RWPE2 (cell line): ENCODE results near the gene ROBO1.

Experiments used
- ATAC-seq: fragments of 200-7000 bp; cut with Tn5 transposase; 3 replicates; pipeline ENCODE4 v1.9.1; 2021; ENCODE audit warnings: low read depth
- DNase-seq: peaks from one replicate; pipeline ENCODE4 v3.0.0-alpha.2; 2020; ENCODE audit warnings: low spot score
- H3K27ac ChIP-seq: fragments of 450-650 bp; 2 replicates; pipeline ENCODE4 v1.5.1; 2017; ENCODE audit warnings: mild to moderate bottlenecking; ENCODE audit not compliant: poor library complexity, severe bottlenecking
- H3K27me3 ChIP-seq: fragments of 250-450 bp; sonication (Bioruptor Pico); 2 replicates; pipeline ENCODE4 v1.5.1; 2021; ENCODE audit warnings: mild to moderate bottlenecking, moderate library complexity; ENCODE audit not compliant: insufficient read depth, poor library complexity, severe bottlenecking
- H3K36me3 ChIP-seq: fragments of 250-450 bp; sonication (Bioruptor Pico); 2 replicates; pipeline ENCODE4 v1.5.1; 2020; ENCODE audit warnings: low read depth, mild to moderate bottlenecking, moderate library complexity
- H3K4me1 ChIP-seq: fragments of 250-450 bp; sonication (Bioruptor Pico); 2 replicates; pipeline ENCODE4 v1.5.1; 2021; ENCODE audit warnings: mild to moderate bottlenecking, moderate library complexity; ENCODE audit not compliant: insufficient read depth, poor library complexity, severe bottlenecking
- H3K4me3 ChIP-seq: fragments of 250-450 bp; sonication (Bioruptor Pico); 2 replicates; pipeline ENCODE4 v1.5.1; 2021; ENCODE audit warnings: mild to moderate bottlenecking, moderate library complexity; ENCODE audit not compliant: severe bottlenecking
- H3K9me3 ChIP-seq: fragments of 250-450 bp; sonication (Bioruptor Pico); 2 replicates; pipeline ENCODE4 v1.5.1; 2021; ENCODE audit warnings: mild to moderate bottlenecking, moderate library complexity; ENCODE audit not compliant: severe bottlenecking
- TF ChIP-seq, protein P1 (sequence below): fragments of 450-650 bp; IDR thresholded peaks from one replicate; pipeline ENCODE4 v1.5.1; 2017; ENCODE audit warnings: mild to moderate bottlenecking, moderate library complexity; ENCODE audit not compliant: poor library complexity, severe bottlenecking

The ROBO1 gene

DNA sequence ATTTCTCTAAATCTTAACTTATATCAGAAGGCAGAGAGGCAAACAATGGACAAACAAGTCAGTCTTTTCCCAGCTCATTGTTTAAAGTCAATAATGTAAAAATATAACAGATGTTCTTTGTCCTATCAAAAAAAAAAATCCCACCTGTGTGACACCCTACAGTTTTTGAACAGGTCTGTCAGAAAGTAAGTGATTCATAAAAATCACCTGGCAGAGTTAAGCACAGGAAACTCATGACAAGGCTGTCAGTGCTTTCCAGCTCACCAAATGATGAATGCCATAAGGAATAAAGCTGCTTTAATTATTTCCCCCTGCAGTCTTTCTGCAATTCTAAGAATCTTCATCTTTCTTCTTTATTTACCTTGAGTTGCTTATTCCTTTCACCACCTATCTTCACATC, 30.3 kb downstream of the ROBO1 start:
- Histone ChIP-seq H3K9me3 (no peaks in the 10 kb centered on the region), H3K36me3 (no peaks in the 10 kb centered on the region), H3K27me3 (no peaks in the 10 kb centered on the region), H3K4me1 (no peaks in the 10 kb centered on the region), H3K4me3 (no peak overlapping the region), H3K27ac (no peak overlapping the region)
- TF ChIP-seq, protein P1, sequence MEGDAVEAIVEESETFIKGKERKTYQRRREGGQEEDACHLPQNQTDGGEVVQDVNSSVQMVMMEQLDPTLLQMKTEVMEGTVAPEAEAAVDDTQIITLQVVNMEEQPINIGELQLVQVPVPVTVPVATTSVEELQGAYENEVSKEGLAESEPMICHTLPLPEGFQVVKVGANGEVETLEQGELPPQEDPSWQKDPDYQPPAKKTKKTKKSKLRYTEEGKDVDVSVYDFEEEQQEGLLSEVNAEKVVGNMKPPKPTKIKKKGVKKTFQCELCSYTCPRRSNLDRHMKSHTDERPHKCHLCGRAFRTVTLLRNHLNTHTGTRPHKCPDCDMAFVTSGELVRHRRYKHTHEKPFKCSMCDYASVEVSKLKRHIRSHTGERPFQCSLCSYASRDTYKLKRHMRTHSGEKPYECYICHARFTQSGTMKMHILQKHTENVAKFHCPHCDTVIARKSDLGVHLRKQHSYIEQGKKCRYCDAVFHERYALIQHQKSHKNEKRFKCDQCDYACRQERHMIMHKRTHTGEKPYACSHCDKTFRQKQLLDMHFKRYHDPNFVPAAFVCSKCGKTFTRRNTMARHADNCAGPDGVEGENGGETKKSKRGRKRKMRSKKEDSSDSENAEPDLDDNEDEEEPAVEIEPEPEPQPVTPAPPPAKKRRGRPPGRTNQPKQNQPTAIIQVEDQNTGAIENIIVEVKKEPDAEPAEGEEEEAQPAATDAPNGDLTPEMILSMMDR, result no peak
- no peak for DNase-seq
- ATAC-seq, result no peak

DNA sequence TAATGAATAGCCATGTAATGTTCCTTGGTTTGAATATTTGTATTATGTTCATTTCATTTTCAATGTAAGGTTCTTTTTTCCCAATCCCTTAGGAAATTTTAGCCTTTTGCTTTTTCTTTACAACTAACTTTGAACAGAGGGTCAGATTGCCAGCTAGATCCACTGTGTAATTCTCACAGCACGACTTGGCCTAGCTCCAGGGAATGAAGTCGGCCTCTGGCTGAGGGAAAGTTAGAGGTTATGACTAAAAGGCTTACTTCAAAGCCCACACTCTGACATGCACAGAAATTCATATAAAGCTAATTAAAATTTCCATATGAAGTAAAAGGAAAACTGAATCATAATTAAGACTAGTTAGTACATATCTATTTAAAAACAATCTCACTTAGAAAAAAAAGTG, 38.7 kb downstream of the ROBO1 start:
- Histone ChIP-seq H3K4me3 (no peak overlapping the region), H3K36me3 (no peaks in the 10 kb centered on the region), H3K4me1 (no peaks in the 10 kb centered on the region), H3K9me3 (no peaks in the 10 kb centered on the region), H3K27ac (no peak overlapping the region), H3K27me3 (no peaks in the 10 kb centered on the region)
- DNase-seq, result no peak
- TF ChIP-seq, protein P1, result no peak
- no peak for ATAC-seq

DNA sequence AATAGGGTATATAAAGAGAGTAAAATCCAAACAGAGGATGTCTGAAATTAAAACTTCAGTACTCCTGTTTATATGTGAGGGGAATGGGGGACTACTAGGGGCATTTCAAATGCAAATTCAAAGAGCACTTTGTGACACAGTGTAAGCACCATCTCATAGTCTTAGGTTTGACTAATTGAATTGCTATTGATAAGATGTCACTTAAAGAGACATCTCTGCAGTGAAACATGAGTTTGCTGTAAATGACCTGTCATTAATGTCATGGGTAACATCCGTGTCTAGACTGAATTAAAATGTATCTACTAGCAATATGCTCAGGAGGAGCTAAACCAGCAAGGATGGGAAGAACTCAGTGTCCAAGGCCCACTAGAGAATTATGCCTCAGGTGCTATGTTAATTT, 41.0 kb downstream of the ROBO1 start:
- ATAC-seq (no peak), DNase-seq (no peak)
- Histone ChIP-seq H3K4me1 (no peaks in the 10 kb centered on the region), H3K4me3 (no peak overlapping the region), H3K27ac (no peak overlapping the region), H3K36me3 (no peaks in the 10 kb centered on the region), H3K9me3 (no peaks in the 10 kb centered on the region), H3K27me3 (no peaks in the 10 kb centered on the region)
- TF ChIP-seq, protein P1, result no peak

DNA sequence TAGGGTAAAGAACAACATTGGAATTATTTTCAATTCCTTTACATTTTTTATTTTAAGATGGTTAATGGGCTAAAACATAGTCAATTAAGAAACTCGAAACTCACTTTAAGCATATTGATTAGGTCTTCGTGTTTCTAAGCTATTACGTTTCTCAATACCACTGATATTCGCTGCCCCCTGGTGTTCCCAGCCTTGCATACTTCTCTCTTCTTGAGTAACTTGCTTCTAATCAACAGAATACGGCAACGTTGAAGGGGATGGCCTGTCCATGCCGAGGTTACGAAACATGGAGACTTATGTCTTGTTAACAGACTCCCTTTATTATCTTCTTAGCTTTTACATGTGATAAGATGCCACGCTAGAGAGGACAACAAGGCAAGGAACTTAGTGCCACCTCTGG, 43.6 kb downstream of the ROBO1 start:
- ATAC-seq (no peak), DNase-seq (no peak)
- Histone ChIP-seq H3K4me3 (no peak overlapping the region), H3K9me3 (no peaks in the 10 kb centered on the region), H3K4me1 (no peaks in the 10 kb centered on the region), H3K36me3 (no peaks in the 10 kb centered on the region), H3K27me3 (no peaks in the 10 kb centered on the region), H3K27ac (no peak overlapping the region)
- TF ChIP-seq, protein P1, result peak; percentile 46

DNA sequence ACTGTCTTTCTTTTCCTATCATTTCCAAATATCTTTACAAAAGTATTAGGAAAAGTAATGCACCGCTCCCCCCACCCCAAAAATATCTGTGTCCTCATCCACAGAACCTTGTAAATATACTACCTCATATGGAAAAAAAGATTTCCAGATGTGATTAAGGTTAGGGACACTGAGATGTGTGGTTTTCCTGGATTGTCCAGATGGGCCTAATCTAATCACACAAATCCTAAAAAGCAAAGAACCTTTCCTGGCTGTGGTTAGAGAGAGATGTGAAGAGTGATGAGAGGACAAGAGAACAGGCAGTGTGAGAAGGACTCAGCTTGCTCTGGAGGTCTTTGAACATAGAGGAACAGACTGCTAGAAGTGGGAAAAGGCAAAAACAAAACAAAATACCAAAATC, 77.7 kb downstream of the ROBO1 start:
- TF ChIP-seq, protein P1, result no peak
- no peaks in the 10 kb centered on the region for H3K36me3 ChIP-seq
- H3K27me3 ChIP-seq, result no peaks in the 10 kb centered on the region
- no peaks in the 10 kb centered on the region for H3K9me3 ChIP-seq
- ATAC-seq, result no peak
- no peak for DNase-seq
- H3K4me3 ChIP-seq, result no peak overlapping the region
- no peaks in the 10 kb centered on the region for H3K4me1 ChIP-seq
- no peak overlapping the region for H3K27ac ChIP-seq
